ENCODE data around the gene FSTL4. TPM values are rescaled to one million over a fixed set of nuclear protein-coding genes. Genes with fewer than 3 reads are reported as not detected.

The FSTL4 gene
- total RNA-seq, 4 donors from 2014 or later: 0.41 TPM; not detected in 3

- H3K27me3 ChIP-seq: no peaks in the 10 kb centered on the region
- no peak overlapping the region for H3K4me3 ChIP-seq
- intact Hi-C loops (cut with DNase I; ENCODE audit: low total_unique reads): no loop called here
- no peak for DNase-seq
- TF ChIP-seq CTCF (IDR thresholded peaks at IDR 0.05): no peak
- no peak for TF ChIP-seq POLR2A (IDR thresholded peaks at IDR 0.05)
- H3K27ac ChIP-seq: no peak overlapping the region
- H3K36me3 ChIP-seq: no peaks in the 10 kb centered on the region
- no peaks in the 10 kb centered on the region for H3K9me3 ChIP-seq
- H3K4me1 ChIP-seq: no peaks in the 10 kb centered on the region
Measured at GRCh38 chr5:133203317-133204305, 408.7 kb downstream of the FSTL4 start.

GRCh38 chr5:133202066-133202665, 410.2 kb downstream of the FSTL4 start:
- no peaks in the 10 kb centered on the region for H3K27me3 ChIP-seq
- no peaks in the 10 kb centered on the region for H3K9me3 ChIP-seq
- TF ChIP-seq CTCF (IDR thresholded peaks at IDR 0.05) (no peak), POLR2A (IDR thresholded peaks at IDR 0.05) (no peak)
- DNase-seq: no peak
- no peaks in the 10 kb centered on the region for H3K4me1 ChIP-seq
- no peak overlapping the region for H3K4me3 ChIP-seq
- no peak overlapping the region for H3K27ac ChIP-seq
- H3K36me3 ChIP-seq: no peaks in the 10 kb centered on the region
- intact Hi-C loops (cut with DNase I; ENCODE audit: low total_unique reads): no loop called here

GRCh38 chr5:133201310-133201709, 411.0 kb downstream of the FSTL4 start:
- Histone ChIP-seq H3K36me3 (no peaks in the 10 kb centered on the region), H3K27ac (no peak overlapping the region), H3K27me3 (no peaks in the 10 kb centered on the region), H3K4me3 (no peak overlapping the region), H3K4me1 (no peaks in the 10 kb centered on the region), H3K9me3 (no peaks in the 10 kb centered on the region)
- DNase-seq: no peak
- intact Hi-C loops (cut with DNase I; ENCODE audit: low total_unique reads): no loop called here
- no peak for TF ChIP-seq POLR2A (IDR thresholded peaks at IDR 0.05)
- TF ChIP-seq CTCF (IDR thresholded peaks at IDR 0.05): no peak

GRCh38 chr5:133200256-133200655, 412.1 kb downstream of the FSTL4 start:
- no peaks in the 10 kb centered on the region for H3K4me1 ChIP-seq
- DNase-seq: no peak
- no peak overlapping the region for H3K27ac ChIP-seq
- intact Hi-C loops (cut with DNase I; ENCODE audit: low total_unique reads): no loop called here
- H3K27me3 ChIP-seq: no peaks in the 10 kb centered on the region
- TF ChIP-seq CTCF (IDR thresholded peaks at IDR 0.05): no peak
- TF ChIP-seq POLR2A (IDR thresholded peaks at IDR 0.05): no peak
- H3K4me3 ChIP-seq: no peak overlapping the region
- no peaks in the 10 kb centered on the region for H3K9me3 ChIP-seq
- no peaks in the 10 kb centered on the region for H3K36me3 ChIP-seq

Data from uterus (tissue), 4 donors.